GM21360 (cell line): ENCODE measurements around the gene PICK1.

Experiments
- ATAC-seq: cut with Tn5 transposase; IDR thresholded peaks from one replicate; pipeline ENCODE4 v1.9.1; 2021; ENCODE audit warnings: mild to moderate bottlenecking, moderate library complexity; ENCODE audit not compliant: unreplicated experiment

The PICK1 gene

DNA sequence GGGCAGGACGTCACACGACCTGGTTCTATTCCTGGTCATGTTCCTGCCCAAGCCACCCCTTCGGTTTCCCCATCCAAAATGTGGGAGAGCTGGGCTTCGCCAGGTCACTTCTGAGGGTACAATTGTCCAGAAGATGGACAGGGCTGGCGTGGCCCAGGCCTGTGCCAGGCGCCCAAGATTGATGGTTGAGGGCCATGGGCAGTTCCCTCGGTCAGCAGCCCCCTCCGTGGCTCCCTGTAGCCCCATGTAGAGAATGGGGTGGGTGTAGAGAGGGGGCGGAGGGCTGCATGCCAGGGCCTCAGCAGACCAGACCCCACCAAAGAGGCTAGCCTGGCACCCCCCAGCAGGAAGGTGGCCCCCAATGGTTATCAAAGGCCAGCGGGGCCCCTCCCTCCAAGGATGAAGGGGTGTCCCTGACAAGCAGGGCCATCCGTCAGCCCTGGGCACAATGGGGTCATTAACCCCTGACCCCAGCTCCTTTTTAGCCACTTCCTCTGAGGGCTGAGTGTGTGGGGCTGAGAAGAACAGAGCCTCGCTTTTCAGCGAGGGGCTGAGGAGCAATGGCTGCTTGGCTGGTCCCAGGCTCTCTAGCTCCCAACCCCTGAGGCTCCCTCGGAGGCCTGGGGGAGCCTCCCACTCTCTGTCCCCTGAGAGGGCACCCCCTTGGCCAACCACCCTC is 11.0 kb upstream of the PICK1 start:
- ATAC-seq = no peak

DNA sequence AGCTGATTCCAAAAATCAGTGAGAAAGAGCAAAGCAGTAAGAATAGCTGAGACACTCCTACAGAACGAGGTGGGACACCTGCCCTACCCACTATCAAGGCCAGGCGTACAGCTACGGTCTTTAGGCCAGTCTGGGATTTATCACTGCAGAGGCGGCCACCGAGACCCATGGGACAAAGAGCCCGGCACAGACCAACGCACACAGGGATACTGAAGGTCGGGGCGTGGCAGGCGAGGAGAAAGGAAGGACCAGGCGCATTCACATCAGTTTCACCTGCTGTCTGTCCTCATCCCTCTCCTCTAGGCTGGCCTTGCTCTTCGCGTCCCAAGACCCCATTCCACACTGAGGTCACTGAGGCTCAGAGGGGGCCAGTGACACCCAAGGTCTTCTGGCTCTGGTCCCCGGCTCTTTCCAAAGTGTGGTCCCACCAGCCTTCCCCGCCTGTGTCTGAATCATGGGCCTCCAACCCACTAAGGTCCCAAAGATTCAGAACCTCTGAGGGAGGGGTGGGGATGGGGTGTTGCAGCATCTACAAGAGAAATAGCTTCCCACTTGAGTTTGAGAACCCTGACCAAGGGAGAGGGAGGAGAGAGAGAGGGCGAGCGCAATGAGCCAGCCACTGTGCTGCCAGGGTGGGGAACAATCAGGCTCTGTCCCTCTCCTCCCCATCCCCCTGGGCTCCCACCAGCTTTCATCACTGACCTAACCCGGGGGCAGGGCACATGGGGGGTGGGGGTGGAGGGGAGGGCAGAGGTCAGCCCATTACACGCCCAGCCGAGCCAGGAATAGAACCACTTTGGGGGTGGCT is 7.2 kb upstream of the PICK1 start:
- no peak for ATAC-seq

DNA sequence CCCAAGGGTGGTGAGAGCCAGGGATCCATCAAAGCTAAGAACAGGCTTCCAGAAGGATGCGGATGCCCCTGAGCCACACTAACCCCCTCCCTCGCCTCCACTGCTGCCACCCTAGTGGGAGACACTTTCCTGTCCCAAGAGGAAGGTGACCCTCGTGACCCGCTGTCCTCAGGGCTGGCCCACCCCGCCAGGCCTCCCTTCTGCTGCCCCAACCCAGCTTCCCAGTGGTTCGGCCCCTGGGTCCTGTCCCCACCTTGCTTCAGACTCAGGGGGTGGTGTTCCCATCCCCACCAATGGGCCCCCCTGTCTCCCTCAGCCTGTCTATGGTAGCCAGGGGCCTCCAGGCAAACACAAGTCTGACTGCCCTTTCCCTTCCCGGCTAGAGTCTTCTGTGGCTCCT is 6.5 kb upstream of the PICK1 start:
- ATAC-seq = no peak

DNA sequence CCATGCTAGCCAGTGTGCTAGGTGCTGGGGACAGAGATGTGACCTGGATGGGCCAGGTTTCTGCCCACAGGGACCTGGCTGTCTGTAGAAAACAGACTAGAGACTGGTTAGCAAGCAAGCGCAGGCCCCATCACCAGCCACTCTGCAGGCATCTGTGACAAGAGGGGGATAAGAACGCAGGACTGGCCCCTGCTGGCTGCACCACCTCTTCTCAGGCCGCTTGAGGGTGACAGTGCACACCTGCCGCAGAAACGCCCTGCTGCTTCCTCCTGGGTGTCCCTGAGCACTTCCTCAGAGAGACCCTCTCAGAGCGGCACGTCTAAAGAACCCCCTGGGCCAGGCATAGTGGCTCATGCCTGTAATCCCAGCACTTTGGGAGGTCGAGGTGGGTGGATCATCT is 5.9 kb upstream of the PICK1 start:
- ATAC-seq = no peak

DNA sequence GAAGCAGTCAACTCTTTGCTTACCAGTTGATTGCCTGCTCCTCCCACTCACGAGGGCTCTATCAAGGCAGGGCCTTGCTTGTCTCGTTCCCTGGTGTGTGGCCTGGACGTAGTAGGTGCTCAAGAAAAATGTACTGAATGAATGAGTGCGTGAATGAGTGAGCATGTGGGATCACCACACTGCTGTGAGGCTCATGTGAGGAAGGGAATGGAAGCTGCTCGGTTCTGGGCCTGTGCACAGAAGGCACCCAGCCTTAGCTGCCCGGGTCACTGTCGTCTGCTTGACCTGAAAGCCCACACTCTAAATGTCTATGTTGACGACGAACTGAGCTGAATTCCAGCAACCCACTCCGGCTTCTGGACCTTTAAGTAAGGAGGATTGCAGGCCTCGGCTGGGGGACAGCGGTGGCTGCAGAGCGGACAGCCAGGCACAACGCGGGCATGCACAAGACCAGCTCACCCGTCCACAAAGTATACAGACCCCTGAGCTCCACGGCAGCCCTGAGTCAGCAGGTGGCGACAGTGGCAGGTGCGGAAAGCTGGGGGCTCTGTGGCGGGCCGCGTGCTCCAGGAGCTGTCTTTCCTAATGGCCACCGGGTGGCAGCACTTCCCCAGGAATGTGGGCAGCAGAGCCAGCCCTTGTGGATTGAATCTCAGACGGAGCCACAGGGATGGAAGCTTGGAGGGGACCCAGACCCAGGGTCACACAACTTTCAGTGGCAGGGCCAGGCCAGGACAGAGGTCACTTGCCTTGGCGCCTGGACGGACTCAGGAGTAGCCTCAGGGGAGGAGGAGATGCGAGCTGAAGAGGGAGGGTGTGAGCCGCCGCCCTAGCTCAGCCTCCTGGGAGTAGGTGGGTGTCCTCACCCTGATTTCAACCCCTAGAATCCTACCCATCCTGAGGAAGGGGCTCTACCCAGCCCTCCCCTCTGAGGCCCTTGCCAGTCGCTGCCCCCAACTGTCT is 5.0 kb upstream of the PICK1 start:
- peak; percentile 51 for ATAC-seq

DNA sequence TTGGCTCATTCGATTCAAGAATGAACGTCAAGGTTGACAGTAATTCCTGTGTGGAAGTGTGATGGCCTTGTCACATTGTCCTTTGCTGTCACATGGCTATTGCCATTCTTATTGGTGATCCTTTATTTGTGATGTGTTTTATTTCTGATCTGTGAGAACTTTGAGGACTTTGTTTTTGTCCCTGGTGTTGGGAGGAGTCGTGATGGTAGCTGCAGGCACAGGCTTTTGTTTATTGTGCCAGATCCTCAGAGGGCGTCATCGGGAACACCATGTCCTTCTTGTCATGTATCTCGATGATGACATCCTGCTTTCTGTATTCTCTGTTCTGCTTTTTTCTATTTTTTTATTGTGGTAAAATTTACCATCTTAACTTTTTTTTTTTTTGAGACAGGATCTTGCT is 5.6 kb downstream of the PICK1 start:
- no peak for ATAC-seq

DNA sequence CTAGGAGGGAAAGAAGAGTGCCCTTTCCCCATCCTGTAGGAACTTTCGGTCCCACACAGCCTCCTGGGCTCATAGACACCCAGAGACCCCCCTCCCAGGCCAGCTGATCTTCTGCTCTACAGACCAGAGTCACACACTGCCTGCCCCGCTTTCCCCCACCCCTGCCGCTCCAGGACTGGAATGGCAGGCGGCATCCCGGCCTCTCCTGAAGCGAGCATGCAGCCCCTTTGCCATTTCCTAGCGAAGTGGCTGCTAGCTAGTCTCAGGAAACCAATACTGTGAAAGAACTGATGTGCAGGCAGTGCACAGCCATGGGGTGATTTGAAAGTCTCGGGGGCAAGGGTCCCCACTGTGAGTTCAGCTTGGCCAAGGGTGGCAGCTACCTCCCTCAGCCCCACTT is 8.3 kb downstream of the PICK1 start:
- no peak for ATAC-seq

DNA sequence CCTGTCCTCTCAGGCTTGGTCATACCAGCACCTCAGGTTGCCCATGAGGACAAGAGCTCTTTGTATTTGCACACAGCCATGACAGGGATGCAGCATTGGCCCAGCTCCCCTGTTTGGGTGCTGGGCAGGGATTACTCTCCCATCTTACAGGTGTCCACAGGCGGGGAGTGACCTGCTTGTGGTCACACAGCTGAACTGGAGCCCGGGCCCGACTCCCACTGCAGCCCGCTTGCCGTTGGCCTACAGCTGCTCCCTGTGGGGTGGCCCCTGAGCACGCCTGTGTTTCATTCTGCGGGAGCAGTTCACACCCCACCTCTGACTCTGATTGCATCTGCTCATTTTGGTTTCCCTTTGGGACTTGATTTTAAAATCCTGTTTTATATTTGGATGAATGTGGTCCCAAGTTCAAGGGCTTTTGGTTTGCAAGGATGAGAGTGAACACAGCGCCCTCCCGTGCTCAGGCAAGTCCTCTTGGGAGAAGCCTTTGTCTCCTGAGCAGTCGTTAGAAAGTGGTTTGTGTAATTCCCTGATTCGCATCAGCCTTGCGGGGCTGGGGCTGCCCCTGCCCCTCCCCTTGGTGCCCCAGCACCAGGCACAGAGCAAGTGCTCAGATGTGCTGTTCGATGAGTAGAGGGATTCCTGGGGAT is 9.3 kb downstream of the PICK1 start:
- ATAC-seq = no peak

DNA sequence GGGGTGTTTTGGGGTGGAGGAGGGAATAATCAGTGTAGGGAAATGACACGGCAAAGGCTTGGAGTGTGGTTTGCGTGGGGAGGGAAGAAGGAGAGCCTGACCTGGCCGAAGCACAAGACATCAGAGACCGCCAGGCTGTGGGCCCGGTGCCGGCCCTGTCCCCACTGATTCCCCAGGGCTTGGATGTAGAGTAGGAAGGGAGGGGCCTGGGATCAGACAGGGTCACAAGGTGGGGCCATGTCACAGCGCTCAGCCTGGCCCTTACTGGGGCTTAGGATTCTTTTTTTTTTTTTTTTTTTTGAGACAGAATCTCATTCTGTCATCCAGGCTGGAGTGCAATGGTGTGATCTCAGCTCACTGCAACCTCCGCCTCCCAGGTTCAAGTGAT is 9.8 kb downstream of the PICK1 start:
- ATAC-seq = no peak

DNA sequence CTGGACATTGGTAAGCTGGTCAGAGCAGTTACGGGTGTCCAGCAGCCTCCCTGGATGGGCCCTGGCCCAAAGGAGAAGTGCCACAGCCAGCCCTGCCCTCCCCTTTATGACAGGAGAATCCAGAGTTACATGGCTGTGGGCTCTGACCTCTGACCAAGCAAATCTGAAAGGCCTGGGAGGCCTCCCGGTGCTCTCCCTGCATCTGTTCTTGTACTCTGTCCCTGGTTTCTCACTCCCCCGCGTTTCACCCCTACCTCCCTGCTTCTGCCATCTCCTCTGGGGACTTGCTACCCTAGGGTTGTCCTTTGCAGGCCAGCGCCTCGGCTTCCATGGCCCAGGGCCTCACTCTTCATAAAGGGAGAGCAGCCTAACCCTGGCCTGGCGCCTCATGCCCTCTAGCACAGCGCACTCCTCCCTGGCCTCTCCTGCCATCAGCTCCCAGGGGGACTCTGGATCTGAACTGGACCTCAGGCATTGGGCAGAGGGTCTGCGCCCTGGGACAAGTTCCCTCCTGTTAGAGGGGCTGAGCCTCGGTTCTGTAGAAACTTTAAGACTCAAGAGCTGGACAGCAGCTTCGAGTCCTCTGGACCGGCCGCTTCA is 10.7 kb downstream of the PICK1 start:
- no peak for ATAC-seq

DNA sequence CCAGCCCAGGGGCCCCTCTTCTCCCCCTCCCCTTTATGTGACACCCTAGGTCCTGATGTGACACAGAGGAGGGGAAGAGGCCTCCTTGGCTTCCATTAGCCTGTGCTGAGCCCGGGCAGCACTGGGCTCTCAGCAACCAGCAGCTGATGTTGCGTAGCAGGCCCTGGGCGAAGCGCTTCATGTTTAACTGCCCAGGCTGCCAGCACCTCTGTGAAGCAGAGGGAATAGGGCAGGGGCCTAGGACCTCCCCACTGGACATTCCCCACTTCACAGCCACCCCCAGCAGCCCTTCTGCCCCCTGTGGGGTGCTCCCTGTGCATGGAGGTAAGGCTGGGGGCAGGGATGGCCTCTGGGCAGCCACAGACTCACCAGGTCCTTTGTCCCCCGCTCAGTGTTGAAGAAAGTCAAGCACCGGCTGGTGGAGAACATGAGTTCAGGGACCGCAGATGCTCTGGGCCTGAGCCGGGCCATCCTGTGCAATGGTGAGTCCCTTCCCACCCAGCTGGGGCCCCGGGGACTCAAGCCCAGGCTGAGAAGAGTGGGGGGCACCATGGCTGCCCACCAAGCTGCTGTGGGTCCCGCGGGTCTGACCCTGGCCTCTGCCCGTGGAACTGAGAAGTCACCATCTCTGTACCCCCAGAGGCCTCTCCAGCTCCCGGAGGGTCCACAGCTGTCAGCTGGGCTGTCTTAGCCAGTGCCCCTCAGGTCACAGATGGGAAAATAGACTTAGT is 11.6 kb downstream of the PICK1 start:
- ATAC-seq = no peak

DNA sequence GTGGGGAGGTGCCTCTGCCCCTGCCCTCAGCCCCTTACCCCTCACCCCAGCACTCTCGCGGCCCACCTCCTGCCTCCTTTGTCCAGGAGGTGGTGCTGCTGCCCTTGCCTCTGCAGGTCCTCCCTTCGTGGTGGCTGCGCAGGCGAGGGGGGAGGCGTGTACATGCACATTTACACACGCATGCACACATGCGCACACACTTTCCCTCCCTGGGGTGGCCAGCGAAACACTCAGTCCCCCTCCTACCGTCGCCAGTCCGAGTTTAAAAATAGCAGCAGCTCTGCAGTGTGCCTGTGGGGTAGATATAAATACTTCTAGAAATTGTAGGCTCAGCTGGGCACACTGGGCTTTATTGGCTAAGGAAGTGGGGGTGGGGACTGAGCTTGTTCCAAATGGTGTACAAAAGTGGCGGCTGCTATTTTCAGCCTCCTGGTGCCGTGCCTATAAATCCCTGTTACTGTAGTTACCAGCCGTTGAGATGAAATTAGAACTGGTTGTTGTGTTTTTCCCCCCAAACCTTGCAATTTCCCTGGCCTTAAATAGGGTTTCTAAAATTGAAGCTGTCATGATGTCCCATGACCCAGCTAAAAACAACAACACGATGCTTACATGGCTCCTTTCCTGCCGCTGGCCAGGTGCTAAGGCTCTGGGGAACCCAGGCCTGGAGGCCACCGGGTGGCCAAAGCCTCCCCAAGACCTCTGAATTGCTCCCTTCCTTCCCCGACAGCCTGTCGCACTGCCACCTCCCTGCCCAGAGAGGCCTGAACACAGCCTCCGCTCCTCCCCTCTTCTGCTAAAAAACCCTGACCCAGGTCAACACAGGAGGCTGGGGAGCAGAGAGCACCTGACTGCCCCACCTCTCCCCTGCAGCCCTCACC is 12.4 kb downstream of the PICK1 start:
- ATAC-seq = no peak

DNA sequence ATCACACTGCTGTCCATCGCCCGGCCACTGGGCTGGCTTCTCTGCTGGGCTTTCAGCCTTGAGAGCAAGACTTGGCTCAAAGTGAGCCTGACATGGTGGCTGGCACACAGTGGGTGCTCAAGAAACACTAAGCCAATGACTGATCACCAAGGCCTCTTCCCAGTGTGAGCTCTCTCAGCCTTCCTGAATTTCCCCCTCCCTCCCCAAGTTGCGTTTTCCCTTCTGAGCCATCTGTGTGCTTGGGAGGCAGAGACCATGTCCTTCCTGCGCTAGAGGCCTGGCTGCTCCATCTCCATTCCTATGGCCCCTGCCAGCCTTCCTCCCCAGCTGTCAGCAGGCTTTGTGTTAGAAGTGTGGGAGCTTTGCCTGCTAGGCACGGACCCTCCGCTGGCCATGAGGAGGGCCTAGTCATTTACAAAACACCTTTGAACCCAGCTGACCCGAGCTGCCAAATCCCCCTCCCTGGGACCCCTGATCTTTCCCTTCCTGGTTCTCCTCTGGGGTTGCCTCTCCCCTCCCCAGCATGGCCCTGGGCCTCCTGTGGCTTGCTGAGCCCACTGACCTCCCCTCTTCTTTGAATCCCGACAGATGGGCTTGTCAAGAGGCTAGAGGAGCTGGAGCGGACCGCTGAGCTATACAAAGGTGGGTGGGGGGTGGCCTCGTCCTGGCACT is 13.2 kb downstream of the PICK1 start:
- ATAC-seq = no peak

DNA sequence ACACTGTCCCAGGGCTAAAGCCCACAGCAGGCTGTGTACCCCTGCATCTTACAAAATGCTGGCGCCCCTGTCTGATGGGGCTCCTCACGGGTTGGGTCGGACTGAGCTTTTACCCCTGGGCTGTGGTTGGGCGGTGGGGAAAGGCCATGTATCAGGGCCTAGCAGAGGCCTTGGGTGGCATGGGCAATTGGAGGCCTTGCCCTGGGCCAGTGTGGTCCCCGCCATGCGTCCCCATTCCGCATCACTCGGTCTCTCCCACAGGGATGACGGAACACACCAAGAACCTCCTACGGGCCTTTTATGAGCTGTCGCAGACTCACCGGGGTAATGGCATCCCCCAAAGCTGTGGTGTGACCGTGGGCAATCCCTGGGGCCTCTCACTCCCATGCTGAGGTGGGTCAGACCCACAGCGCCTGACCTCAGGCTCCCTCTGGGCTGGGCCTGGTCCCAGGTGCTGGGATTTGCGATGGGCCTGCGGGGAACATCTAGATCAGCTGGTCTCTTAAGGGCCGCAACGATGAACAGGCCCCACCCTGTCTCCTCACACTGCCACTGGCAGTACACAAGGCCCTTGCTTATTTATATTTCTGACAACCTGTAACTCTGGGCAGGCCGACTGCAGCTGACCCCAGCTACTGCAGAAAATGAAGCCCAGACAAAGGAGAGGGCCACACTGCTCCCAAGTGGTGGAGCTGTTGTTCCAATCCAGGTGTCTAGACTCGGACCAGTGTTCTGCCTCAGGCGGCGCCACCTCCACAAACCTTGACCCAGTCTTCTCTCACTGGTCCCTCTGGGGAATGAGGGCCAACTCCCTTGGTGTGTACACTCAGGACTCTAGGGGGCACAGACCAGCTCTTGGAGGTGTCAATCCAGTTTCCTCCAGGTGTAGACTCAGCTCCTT is 14.5 kb downstream of the PICK1 start:
- ATAC-seq = no peak

DNA sequence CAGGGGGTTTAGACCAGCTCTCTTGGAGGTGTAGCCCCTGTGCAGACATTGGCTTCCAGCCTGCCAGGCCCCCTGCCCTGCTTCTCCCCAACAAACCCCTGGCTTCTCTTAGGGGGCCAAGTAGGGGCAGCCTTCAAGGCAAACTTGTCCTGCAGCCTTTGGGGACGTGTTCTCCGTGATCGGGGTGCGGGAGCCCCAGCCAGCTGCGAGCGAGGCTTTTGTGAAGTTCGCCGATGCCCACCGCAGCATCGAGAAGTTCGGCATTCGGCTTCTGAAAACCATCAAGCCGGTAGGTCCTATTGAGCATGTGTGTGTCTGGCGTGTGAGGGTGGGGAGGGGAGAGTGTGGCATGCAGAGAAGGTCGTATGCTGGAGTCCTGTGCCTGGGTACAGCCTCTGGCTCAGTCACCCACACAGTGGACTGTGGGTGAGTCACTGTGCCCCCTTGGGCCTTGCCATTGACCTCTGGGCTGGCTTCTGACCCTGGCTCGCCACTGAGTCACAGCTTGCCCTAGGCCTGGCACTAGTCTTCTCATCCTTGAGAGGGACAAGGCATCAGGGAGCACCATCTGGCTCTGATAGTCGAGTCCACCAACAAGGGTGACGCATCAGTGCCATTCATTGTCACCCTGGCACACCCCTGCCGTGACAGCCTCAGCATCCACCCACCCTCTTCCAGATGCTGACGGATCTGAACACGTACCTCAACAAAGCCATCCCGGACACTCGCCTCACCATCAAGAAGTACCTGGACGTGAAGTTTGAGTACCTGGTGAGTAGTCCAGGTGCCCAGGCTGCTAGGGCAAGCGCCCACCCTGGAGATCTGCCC is 15.3 kb downstream of the PICK1 start:
- no peak for ATAC-seq
